H7 (cell line): ENCODE measurements around the gene HES3. TPM values are rescaled to one million over a fixed set of nuclear protein-coding genes. Genes with fewer than 3 reads are reported as not detected.

ENCODE experiments used
- DNase-seq: peaks from one replicate; pipeline ENCODE4 v3.0.0; 2012
- H3K27me3 ChIP-seq: 2 replicates; pipeline ENCODE4 v1.6.0; 2011; ENCODE audit warnings: mild to moderate bottlenecking, low read length; ENCODE audit not compliant: control insufficient read depth, insufficient read depth
- H3K36me3 ChIP-seq: replicated peaks from 2 replicates; pipeline ENCODE4 v1.5.1; 2011; ENCODE audit warnings: low read length; ENCODE audit not compliant: control insufficient read depth, insufficient read depth
- H3K4me3 ChIP-seq: 2 replicates; pipeline ENCODE4 v1.5.1; 2011; ENCODE audit warnings: low read depth, mild to moderate bottlenecking, control low read depth, low read length, moderate library complexity; ENCODE audit not compliant: insufficient read depth
- total RNA-seq: library from RNA; depleted of rRNA; stranded (reverse); fragments of >200 nt; shearing (Covaris generic); gene quantifications from 2 replicates; pipeline ENCODE4 v1.2.3, GENCODE V29; 2014

HES3 gene
- total RNA-seq, 1 experiment from 2014 or later = 28.2 TPM

DNA sequence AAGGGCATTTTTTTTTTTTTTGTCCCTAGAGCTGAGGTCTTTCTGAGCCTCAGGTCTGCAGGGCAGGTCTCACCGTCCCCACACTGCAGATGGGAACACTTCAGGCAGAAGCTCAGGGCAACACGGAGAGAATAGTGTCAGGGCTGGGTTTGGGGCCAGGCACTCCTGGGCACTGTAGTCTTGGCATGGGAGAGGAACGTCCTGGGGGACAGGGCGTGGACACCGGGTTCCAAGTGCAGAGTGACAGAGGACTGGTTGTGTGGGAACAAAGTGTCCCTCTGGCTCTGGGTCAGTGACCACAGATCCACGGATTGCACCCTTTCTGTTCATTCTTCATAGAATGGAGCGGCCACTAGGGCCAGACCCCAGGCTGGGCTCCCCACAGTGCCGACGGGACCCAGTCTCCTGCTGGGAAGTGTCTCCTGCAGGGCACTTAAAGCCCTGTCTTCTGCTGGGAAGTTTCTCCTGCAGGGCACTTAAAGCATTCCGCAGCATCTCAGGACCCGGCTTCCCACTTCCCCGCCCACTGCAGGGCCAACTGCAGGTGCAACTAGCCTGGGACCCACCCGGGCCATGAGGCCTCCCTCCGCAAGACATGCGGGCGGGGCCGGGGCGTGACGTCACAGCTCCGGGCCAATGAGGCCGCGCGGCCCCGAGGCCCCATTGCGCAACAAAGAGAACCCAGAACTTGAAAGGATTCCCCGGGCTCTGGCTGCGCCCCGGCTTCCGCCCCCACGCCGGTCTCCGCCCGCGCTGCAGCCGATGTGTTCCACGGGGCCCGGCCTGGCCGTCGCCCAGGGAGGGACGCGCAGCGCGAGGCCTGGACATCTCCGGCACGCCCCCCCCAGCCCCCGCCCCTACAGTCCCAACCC lies 15.7 kb downstream of the HES3 start:
- Histone ChIP-seq H3K4me3 (peak overlapping the region; percentile 77), H3K27me3 (peaks cover 25% of the 10 kb centered on the region), H3K36me3 (no peaks in the 10 kb centered on the region)
- DNase-seq = peak; percentile 99

DNA sequence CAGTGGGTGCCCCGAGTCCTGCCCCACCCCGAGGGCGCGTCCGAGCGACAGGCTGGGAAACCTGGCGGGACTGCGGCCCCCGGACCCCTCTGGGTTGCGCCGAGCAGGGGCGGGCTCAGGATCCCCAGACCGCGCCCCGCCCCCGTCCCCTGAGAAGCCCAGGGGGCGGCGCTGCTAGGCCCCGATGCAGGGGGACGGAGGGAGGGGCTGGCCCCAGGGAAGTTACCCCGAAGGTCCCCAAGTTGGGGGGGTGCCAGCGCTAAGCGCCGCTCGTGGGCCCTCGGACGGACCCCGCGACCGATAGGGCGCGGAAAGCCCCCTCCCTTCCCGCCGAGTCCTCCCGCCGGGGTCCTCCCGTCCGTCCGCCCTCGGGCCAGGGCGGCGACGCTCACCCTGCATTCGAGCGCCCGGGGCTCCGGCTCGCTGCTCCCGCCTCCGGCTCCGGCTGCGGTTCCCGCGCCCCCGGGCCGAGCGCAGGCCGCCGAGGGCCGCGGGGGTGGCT lies 16.5 kb downstream of the HES3 start:
- peak; percentile 92 for DNase-seq
- H3K27me3 ChIP-seq = peaks cover 25% of the 10 kb centered on the region
- peak overlapping the region; percentile 77 for H3K4me3 ChIP-seq
- no peaks in the 10 kb centered on the region for H3K36me3 ChIP-seq

DNA sequence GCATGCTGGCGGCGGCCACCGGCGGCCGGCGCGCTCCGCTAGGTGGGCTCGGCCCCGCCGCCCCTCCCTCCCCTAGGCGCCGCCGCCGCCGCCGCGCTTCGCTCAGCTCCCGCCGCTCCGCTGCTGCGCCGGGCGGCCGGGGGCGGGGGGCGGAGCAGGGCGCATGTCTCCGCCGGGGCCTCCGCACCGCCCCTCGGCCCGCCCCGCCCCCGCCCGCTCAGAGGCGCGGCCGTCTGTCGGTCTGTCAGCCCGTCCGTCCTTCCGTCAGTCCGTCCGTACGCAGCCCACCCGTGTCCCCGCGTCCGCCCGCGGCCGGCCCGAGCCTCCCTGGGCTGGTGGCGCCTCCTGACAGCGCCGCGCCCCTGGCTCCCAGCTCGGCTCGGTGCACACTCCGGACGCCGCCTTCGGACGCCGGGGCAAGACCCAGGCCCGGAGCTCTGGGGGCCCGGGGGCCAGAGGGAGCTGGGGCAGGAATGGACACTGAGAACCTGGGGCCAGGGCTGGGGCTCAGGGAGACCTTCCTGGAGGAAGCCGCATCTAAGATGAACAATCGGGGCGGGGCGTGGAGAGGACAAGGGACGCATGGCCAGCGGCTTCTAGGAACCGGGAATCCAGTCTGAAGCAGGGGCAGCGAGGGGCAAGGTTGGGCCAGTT lies 17.1 kb downstream of the HES3 start, which contains the start of gene GPR153:
GPR153 (minus strand) TSS at position 138 of the 654 bp plus-strand sequence. CDS start 6,193 bp downstream, outside the sequence.
- peaks cover 25% of the 10 kb centered on the region for H3K27me3 ChIP-seq
- H3K4me3 ChIP-seq = peak within 1 kb of the TSS; percentile 77
- H3K36me3 ChIP-seq = no peaks in the 10 kb centered on the region
- peak; percentile 96 for DNase-seq

DNA sequence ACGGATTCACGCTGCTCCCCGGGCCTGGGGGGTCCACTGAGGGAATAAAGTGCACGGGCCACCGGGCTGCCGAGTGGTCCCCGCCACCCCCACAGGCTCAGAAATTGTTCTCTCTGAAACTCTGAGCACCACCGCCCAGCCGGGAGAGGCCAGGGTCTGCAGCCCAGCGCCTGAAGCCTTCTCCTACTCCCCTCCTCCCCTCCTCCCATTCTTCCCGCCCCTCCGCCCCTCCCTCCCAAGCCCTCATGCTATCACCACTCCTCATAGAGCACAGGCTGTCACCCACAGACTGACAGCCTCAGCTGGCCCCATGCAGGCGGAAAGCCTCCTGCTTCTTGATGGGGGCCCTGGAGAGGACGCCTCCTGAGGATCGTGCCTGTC lies 17.6 kb downstream of the HES3 start:
- no peaks in the 10 kb centered on the region for H3K36me3 ChIP-seq
- peak; percentile 92 for DNase-seq
- H3K27me3 ChIP-seq = peaks cover 25% of the 10 kb centered on the region
- H3K4me3 ChIP-seq = peak overlapping the region; percentile 38

DNA sequence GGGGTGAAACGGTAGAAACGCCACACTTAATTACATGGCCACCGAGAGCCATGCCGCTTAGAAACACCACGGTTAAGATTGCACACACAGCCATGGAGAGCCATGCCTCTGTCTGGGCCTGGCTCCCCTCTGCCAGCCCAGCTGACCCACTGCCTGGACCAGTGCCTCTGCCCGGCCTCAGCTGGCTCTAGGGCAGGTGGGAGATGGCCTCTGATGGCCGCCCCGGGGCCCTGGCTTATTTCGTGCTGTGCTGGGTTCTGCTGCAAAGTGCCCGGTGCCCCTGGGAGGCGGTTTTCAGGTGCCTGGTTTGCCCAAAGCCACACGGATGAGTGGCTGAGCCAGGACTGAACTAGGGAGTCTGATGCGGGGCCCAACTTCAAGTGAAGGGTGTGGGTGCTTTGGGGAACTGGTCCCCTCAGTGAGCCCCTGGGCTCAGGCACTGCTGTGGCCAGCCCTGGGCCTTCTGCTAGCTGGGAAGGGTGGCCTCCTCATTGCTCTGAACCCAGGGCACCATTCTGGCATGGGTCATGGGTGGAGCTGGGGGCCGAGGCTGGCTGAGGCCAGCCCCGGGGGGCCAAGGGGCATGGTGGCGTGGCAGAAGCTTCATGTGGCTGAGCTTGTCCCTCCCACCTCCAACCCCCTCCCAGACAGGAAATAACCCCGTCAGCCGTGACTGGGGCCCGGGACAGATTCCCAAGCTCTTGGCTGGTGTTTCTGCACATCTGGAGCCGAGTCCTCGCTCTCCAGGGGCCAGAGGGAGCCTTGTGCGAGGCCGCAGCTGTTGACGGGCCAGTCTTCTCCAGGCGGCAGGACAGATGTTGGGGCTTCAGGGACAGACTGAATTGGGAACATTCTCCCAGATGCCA lies 18.8 kb downstream of the HES3 start:
- Histone ChIP-seq H3K4me3 (no peak overlapping the region), H3K27me3 (peaks cover 25% of the 10 kb centered on the region), H3K36me3 (no peaks in the 10 kb centered on the region)
- peak; percentile 71 for DNase-seq

DNA sequence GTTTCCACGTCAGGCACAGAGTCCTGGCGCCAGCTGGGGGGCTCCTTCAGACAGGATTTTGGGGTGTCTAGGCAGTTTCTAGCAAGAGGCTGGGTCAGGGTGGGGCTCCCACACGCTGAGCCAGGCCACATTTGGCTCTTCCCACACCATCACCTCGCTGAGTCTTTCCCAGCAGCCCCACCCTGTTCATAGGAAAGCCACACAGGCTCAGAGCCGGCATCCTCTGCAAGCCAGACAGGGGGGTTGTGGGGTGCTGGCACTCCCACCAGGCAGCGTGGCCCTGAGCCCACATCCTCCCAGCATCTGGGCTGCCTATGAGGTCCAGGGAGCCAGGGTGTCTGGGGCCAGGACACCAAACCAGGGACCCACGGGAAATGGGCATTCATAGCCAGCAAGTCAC lies 19.7 kb downstream of the HES3 start:
- H3K36me3 ChIP-seq = no peaks in the 10 kb centered on the region
- H3K27me3 ChIP-seq = peaks cover 24% of the 10 kb centered on the region
- no peak for DNase-seq

DNA sequence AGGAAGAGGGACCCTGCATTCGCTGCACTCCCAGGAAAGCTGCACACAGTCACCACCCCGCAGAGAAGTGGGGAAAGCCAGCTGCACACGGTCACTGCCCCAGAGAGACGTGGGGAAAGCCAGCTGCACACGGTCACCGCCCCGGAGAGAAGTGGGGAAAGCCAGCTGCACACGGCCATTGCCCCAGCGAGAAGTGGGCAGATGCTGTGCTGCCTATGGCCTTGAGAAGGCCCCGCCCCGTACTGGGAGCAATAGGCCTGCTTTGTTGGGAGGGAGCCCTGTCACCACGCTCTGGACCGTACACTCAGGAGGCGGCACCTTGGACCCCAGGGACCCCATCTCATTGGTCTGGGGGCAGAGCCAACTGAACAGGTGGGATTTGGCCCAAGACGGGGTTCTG lies 21.2 kb downstream of the HES3 start:
- DNase-seq = no peak

More for the DNA sequence above, 19.7 kb downstream of the HES3 start:
- no peak overlapping the region for H3K4me3 ChIP-seq

DNA sequence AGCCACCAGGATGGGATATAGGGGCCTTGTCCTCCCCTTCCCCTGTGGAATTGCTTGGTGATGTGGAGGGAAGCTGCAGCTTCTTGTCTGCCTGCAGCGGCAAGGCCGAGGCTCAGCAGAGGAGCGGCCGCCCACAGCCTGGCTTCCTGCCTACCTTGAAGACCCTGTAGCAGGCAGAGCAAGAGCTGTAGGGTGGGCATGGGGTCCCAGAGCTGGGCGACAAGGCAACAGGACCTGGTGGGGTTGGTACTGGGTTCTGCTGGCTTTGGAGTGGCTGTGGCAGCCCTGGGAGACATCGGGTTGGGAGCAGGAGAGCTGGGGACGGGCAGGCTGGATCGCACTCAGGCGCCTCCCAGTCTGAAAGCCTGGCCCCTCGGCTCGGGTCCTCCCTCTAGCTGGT lies 22.7 kb downstream of the HES3 start:
- Histone ChIP-seq H3K36me3 (no peaks in the 10 kb centered on the region), H3K27me3 (peaks cover 3% of the 10 kb centered on the region), H3K4me3 (no peak overlapping the region)
- DNase-seq = no peak

More for the DNA sequence above, 21.2 kb downstream of the HES3 start:
- Histone ChIP-seq H3K27me3 (peaks cover 13% of the 10 kb centered on the region), H3K4me3 (no peak overlapping the region), H3K36me3 (no peaks in the 10 kb centered on the region)

DNA sequence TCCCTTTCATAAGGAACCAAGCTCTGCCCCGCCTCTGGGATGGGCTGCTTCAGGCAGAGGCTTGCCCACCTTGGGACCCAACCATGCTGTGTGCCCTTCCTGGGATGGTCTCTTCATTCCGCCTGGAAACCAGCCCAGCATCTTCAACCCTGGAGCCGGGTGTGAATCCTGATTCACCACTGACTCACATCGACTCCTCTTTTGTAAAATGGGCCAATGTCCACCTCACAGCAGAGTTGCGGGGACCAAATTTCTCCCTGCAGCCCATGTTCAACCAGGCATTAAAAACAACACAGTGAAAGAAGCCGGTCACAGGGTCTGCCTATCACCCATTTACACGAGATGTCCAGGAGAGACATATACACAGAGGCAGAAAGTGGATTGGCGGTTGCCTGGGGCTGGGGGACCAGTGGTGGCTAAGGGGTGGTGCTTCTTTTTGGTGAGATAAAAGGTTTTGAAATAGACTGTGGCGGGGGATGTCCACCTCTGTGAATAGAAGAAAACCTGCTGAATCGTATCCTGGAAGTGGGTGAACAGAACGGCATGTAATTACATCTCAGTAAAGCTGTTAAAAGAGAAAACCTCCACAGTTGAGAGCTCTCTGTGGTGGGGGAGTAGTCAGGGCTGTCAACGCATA lies 23.8 kb downstream of the HES3 start:
- Histone ChIP-seq H3K4me3 (no peak overlapping the region), H3K27me3 (no peaks in the 10 kb centered on the region), H3K36me3 (no peaks in the 10 kb centered on the region; the same call in 1 of the 2 replicates)
- no peak for DNase-seq

DNA sequence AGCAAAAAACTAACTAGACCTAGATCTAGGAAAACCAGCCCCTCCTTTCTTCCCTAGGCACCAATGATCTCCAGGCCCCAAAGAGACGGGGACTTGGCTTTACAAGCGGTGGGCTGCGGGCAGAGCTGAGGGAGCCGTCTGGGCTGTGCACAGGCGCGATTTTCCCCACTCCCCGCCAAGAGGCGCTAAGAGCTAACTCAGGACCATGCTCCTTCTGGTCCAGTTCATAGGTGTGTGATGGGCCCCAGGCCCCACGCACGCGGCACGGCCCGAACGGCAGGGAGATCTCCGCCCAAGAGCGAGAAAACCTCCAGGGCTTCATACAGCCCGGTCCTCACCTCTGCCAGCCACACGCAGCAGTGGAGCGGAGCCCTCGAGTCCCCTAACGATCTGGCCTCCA lies 24.4 kb downstream of the HES3 start:
- Histone ChIP-seq H3K27me3 (no peaks in the 10 kb centered on the region), H3K4me3 (no peak overlapping the region), H3K36me3 (no peaks in the 10 kb centered on the region; the same call in 1 of the 2 replicates)
- peak; percentile 84 for DNase-seq

DNA sequence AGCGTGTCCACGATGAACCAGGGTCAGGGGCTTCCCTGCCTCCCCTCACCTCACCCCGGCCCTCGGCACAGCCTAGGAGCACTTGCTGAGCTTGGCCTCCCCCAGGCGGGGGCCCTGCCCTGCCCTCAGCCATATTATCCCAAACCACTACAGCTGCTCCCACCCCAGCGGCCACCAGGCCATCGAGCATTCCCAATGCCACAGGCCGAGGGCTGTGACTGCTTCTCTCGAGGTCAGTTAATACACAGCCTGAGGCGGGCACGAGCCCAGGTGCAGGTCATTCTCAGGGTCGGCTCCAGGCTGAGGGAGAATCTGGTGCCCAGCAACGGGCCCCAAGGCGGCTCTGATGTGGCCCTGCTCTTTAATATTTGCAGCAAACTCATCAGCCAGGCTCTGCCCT lies 25.3 kb downstream of the HES3 start:
- no peak for DNase-seq
- no peaks in the 10 kb centered on the region for H3K27me3 ChIP-seq
- H3K36me3 ChIP-seq = no peaks in the 10 kb centered on the region; the same call in 1 of the 2 replicates
- no peak overlapping the region for H3K4me3 ChIP-seq

DNA sequence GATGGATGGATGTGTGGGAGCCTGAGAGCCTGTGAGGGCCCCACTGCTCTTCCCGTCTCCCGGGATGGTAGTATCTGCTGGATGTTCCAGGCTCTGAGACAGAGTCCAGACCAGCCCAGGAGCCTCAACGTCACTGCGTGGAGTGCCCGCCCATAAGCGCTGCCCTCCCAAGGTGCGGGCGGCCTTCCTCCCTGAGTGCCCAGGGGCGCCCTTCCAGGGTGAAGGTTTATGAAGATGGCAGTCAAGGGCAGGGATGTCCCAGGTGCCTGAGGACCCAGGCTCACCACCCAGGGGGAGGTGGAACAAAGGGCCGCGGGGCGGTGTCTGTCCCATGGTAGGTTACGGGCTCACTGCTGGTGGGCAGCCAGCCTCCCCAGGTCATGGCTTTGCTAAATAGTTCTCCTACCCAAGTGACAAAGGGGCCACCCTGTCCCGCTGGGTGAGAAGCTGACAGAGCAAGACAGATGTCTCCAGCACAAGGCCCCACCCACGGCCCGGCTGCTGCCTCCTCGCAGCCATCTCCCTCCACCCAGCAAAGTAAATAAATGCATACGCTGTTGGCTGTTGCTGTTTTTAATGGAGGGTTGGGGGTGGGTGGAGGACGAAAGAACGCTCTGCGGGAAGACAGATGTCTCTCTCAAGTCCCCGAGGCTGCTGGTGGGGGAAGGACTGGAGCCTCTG lies 25.9 kb downstream of the HES3 start:
- Histone ChIP-seq H3K27me3 (no peaks in the 10 kb centered on the region), H3K36me3 (no peaks in the 10 kb centered on the region; the same call in 1 of the 2 replicates), H3K4me3 (no peak overlapping the region)
- no peak for DNase-seq

DNA sequence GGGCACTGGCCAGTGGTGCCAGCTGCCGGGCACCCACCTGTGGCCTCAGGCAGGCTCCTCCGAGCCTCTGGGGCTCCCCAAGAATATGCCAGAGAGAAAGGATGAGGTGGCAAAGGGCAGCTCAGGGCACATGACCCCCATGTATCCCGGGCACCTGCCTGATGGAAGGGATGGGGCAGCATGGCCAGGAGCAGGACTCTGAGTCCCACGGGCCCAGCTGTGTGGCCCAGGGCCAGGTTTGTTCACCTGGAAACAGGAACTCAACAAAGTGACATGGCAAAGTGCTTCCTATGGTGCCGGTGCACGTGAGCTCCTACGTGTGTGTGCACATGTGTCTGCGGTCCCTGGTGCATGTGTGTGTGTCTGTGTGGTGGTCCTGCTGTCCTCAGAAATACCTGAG lies 26.4 kb downstream of the HES3 start:
- Histone ChIP-seq H3K36me3 (no peaks in the 10 kb centered on the region; the same call in 1 of the 2 replicates), H3K27me3 (no peaks in the 10 kb centered on the region), H3K4me3 (no peak overlapping the region)
- no peak for DNase-seq
